Glutamatergic neuron (in vitro differentiated cells): ENCODE measurements around the gene FAM168A. TPM values are rescaled to one million over a fixed set of nuclear protein-coding genes. Genes with fewer than 3 reads are reported as not detected.

Experiments used
- DNase-seq: peaks from one replicate; pipeline ENCODE4 v3.0.0; 2022
- H3K27ac Mint-ChIP-seq: one replicate; pipeline ENCODE4 v1.8.0; 2020; ENCODE audit warnings: mild to moderate bottlenecking, mixed read lengths, inconsistent platforms; ENCODE audit not compliant: unreplicated experiment
- H3K27me3 Mint-ChIP-seq: one replicate; pipeline ENCODE4 v1.8.0; 2020; ENCODE audit warnings: mild to moderate bottlenecking, moderate library complexity, mixed read lengths, inconsistent platforms; ENCODE audit not compliant: unreplicated experiment
- H3K36me3 Mint-ChIP-seq: one replicate; pipeline ENCODE4 v1.8.0; 2020; ENCODE audit warnings: mild to moderate bottlenecking, mixed read lengths, inconsistent platforms; ENCODE audit not compliant: unreplicated experiment
- H3K4me1 Mint-ChIP-seq: one replicate; pipeline ENCODE4 v1.8.0; 2020; ENCODE audit warnings: mild to moderate bottlenecking, low read depth, mixed read lengths, inconsistent platforms; ENCODE audit not compliant: unreplicated experiment
- H3K4me3 Mint-ChIP-seq: one replicate; pipeline ENCODE4 v1.8.0; 2020; ENCODE audit warnings: mild to moderate bottlenecking, mixed read lengths, inconsistent platforms; ENCODE audit not compliant: unreplicated experiment
- H3K9me3 Mint-ChIP-seq: one replicate; pipeline ENCODE4 v1.8.0; 2020; ENCODE audit warnings: mild to moderate bottlenecking, moderate library complexity, mixed read lengths, inconsistent platforms; ENCODE audit not compliant: unreplicated experiment
- total RNA-seq: library from RNA; stranded (reverse); fragmentation: NEBNext Ultra II Directional; extraction: Animal tissue kit (Norgen Biotek cat#: 25700); gene quantifications from one replicate; pipeline ENCODE4 v1.2.1, GENCODE V29; 2021; ENCODE audit not compliant: unreplicated experiment
- TF ChIP-seq, protein P1 (sequence below): fragments of 200-600 bp; sonication (generic); IDR thresholded peaks from one replicate; pipeline ENCODE4 v1.5.0; 2021; ENCODE audit not compliant: partially characterized antibody, unreplicated experiment

FAM168A gene
- total RNA-seq, 1 donor from 2014 or later, result 84.3 TPM

- H3K4me1 Mint-ChIP-seq, result peaks cover 12% of the 10 kb centered on the region
- DNase-seq, result no peak
- H3K27ac Mint-ChIP-seq, result no peak overlapping the region
- peaks cover 9% of the 10 kb centered on the region for H3K27me3 Mint-ChIP-seq
- H3K9me3 Mint-ChIP-seq, result peaks cover 1% of the 10 kb centered on the region
- H3K4me3 Mint-ChIP-seq, result no peak overlapping the region
- TF ChIP-seq, protein P1, sequence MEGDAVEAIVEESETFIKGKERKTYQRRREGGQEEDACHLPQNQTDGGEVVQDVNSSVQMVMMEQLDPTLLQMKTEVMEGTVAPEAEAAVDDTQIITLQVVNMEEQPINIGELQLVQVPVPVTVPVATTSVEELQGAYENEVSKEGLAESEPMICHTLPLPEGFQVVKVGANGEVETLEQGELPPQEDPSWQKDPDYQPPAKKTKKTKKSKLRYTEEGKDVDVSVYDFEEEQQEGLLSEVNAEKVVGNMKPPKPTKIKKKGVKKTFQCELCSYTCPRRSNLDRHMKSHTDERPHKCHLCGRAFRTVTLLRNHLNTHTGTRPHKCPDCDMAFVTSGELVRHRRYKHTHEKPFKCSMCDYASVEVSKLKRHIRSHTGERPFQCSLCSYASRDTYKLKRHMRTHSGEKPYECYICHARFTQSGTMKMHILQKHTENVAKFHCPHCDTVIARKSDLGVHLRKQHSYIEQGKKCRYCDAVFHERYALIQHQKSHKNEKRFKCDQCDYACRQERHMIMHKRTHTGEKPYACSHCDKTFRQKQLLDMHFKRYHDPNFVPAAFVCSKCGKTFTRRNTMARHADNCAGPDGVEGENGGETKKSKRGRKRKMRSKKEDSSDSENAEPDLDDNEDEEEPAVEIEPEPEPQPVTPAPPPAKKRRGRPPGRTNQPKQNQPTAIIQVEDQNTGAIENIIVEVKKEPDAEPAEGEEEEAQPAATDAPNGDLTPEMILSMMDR, result no peak
- no peaks in the 10 kb centered on the region for H3K36me3 Mint-ChIP-seq
Measured at GRCh38 chr11:73395297-73396208, 202.4 kb downstream of the FAM168A start.

- TF ChIP-seq, protein P1, result no peak
- Mint-ChIP-seq H3K36me3 (no peaks in the 10 kb centered on the region), H3K4me3 (no peak overlapping the region), H3K27ac (no peak overlapping the region), H3K27me3 (peaks cover 11% of the 10 kb centered on the region), H3K4me1 (peaks cover 12% of the 10 kb centered on the region), H3K9me3 (peaks cover 6% of the 10 kb centered on the region)
- DNase-seq, result no peak
Measured at GRCh38 chr11:73394416-73395296, 203.3 kb downstream of the FAM168A start.

GRCh38 chr11:73393479-73394415 lies 204.2 kb downstream of the FAM168A start:
- peaks cover 6% of the 10 kb centered on the region for H3K9me3 Mint-ChIP-seq
- TF ChIP-seq, protein P1, result peak; percentile 74
- peaks cover 14% of the 10 kb centered on the region for H3K4me1 Mint-ChIP-seq
- no peak overlapping the region for H3K27ac Mint-ChIP-seq
- H3K36me3 Mint-ChIP-seq, result no peaks in the 10 kb centered on the region
- no peak overlapping the region for H3K4me3 Mint-ChIP-seq
- DNase-seq, result peak; percentile 86
- peaks cover 11% of the 10 kb centered on the region for H3K27me3 Mint-ChIP-seq

DNA sequence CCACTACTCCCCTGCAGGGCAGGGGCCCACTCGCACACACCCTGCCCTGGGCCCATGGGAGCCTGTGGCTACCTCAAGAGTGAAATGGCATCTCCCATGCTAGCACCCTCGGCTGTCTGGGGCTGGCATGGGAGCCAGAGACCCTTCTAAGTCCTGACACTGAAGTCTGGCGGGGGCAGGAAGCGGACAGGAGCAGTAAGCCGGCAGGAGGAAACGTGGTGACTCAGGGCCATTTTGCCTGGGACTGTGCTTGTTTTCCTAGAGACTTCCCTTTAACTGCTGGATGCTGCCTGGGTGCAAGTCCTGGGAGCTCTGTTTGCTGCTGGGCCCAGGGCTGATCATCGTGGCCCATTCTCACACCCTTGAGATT lies 204.9 kb downstream of the FAM168A start:
- H3K27ac Mint-ChIP-seq, result no peak overlapping the region
- peaks cover 19% of the 10 kb centered on the region for H3K4me1 Mint-ChIP-seq
- H3K27me3 Mint-ChIP-seq, result peaks cover 13% of the 10 kb centered on the region
- peaks cover 7% of the 10 kb centered on the region for H3K9me3 Mint-ChIP-seq
- no peaks in the 10 kb centered on the region for H3K36me3 Mint-ChIP-seq
- no peak overlapping the region for H3K4me3 Mint-ChIP-seq
- TF ChIP-seq, protein P1, result no peak
- no peak for DNase-seq
